DND-41 (cell line): Measurements from ENCODE around the gene NKAIN2.

ENCODE experiments used
- CTCF ChIP-seq: IDR thresholded peaks from 2 replicates; pipeline ENCODE4 v1.5.1; 2012; ENCODE audit warnings: borderline replicate concordance, low read length, moderate library complexity, mild to moderate bottlenecking; ENCODE audit not compliant: poor library complexity, severe bottlenecking; ENCODE audit errors: extremely low read depth
- EZH2 ChIP-seq: IDR thresholded peaks from 3 replicates; pipeline ENCODE4 v1.6.1; 2012; ENCODE audit warnings: borderline replicate concordance, low read depth, mild to moderate bottlenecking, moderate library complexity, low read length, inconsistent platforms; ENCODE audit not compliant: severe bottlenecking

GRCh38 chr6:124446961-124447360, 643.3 kb downstream of the NKAIN2 start:
- TF ChIP-seq CTCF (no peak), EZH2 (no peak)
